ENCODE data around the gene ZMIZ1. TPM values are rescaled to one million over a fixed set of nuclear protein-coding genes. Genes with fewer than 3 reads are reported as not detected.
A peak's percentile ranks its signal among the peaks of the same experiment; 100 is the strongest.

ZMIZ1 gene
- total RNA-seq, 6 experiments from 2014 or later, result 38.6 to 60.3 (median 51.2) TPM

DNA sequence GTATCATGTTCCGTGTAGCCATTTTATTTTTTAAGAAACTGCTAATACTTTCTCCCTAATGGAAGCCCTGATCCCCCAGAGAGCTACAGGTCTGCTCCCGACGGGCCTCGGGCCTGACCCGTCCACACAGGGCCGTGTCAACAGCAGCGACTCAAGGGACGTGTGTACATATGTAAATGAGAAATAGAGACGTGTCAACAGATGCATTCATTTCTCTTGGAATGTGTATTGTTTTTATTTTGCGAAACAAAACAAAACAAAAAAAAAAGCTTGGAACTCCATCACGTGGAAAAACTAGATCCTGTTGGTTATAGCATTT is 246.8 kb downstream of the ZMIZ1 start:
- Mint-ChIP-seq H3K27me3 (ENCODE audit: insufficient read depth) (peaks cover 44% of the 10 kb centered on the region), H3K27ac (no peak overlapping the region; the same call in 1 of the 2 replicates), H3K4me3 (0 out of 2 replicates have a peak overlapping the region, but pooled peaks have one; percentile 8), H3K4me1 (ENCODE audit: low read depth) (peaks cover 50% of the 10 kb centered on the region), H3K36me3 (ENCODE audit: low read depth) (peaks cover 37% of the 10 kb centered on the region), H3K9me3 (peaks cover 18% of the 10 kb centered on the region)
- TF ChIP-seq, protein P1, sequence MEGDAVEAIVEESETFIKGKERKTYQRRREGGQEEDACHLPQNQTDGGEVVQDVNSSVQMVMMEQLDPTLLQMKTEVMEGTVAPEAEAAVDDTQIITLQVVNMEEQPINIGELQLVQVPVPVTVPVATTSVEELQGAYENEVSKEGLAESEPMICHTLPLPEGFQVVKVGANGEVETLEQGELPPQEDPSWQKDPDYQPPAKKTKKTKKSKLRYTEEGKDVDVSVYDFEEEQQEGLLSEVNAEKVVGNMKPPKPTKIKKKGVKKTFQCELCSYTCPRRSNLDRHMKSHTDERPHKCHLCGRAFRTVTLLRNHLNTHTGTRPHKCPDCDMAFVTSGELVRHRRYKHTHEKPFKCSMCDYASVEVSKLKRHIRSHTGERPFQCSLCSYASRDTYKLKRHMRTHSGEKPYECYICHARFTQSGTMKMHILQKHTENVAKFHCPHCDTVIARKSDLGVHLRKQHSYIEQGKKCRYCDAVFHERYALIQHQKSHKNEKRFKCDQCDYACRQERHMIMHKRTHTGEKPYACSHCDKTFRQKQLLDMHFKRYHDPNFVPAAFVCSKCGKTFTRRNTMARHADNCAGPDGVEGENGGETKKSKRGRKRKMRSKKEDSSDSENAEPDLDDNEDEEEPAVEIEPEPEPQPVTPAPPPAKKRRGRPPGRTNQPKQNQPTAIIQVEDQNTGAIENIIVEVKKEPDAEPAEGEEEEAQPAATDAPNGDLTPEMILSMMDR (IDR thresholded peaks at IDR 0.05), result no peak
- no peak for DNase-seq

DNA sequence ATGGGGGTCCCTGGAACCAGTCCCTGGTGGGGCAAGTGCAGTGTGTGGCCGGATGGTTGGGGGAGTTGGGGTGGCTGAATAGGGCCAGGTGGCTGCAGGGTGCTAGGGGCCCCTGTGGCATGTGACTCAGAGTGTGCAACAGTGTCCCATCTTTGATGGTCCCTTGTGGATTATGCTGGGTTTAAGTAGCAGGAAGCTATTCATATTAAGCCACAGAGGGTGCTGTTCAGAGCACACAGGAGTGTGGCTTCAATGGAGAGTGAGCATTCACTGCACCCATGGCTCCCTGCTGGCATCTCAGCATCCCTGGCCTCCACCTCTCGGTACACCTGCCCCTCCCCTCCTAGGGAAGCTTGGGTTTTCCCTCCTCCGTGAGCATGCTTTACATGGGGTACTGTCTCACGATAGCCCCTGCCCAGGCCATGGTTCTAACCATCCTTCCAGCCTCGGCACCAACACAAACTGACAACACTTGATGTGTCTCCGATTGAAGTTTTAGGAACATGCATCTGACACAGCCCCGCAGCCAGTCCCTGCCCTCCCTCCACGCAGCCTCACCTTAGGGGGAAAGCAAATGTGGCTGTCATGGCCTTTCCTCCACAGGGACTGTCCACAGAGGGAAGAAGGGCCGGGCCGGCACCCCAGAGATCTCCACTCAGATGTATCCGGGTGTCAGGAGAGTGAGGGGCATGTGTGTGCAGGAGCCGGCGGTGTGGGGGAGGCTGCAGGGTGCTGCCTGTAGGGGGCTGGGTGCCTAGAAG is 248.1 kb downstream of the ZMIZ1 start:
- peaks cover 42% of the 10 kb centered on the region for H3K27me3 Mint-ChIP-seq (ENCODE audit: insufficient read depth)
- peaks cover 18% of the 10 kb centered on the region for H3K9me3 Mint-ChIP-seq
- peak; percentile 33 for DNase-seq
- TF ChIP-seq, protein P1 (IDR thresholded peaks at IDR 0.05), result peak; percentile 18; the same call in 1 of the 2 replicates
- peaks cover 63% of the 10 kb centered on the region for H3K4me1 Mint-ChIP-seq (ENCODE audit: low read depth)
- H3K36me3 Mint-ChIP-seq (ENCODE audit: low read depth), result peaks cover 39% of the 10 kb centered on the region
- H3K4me3 Mint-ChIP-seq, result peak overlapping the region; percentile 76
- H3K27ac Mint-ChIP-seq, result peak overlapping the region; percentile 94

DNA sequence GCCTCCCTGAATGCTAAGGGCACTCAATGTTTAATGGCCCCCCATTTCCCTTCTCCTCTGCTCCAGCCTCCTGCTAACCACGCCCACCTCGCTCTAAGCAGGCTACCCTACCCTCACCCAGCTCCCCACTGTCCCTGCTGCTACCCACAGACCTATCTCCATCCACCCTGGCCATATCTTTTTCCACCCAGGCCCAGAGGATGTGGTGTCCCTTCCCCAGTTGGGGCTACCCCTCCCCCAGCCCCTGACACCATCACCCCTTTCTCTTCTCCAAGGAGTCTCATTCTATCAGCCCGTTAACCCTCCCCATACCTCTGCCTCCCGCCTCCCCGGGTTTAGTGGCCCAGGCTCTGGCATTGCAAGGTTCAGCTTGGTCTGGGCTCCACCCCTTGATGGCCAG is 249.6 kb downstream of the ZMIZ1 start:
- peak overlapping the region; percentile 94 for H3K27ac Mint-ChIP-seq
- TF ChIP-seq, protein P1 (IDR thresholded peaks at IDR 0.05), result no peak
- peak overlapping the region; percentile 76 for H3K4me3 Mint-ChIP-seq
- H3K4me1 Mint-ChIP-seq (ENCODE audit: low read depth), result peaks cover 79% of the 10 kb centered on the region
- no peak for DNase-seq
- H3K36me3 Mint-ChIP-seq (ENCODE audit: low read depth), result peaks cover 39% of the 10 kb centered on the region
- peaks cover 39% of the 10 kb centered on the region for H3K27me3 Mint-ChIP-seq (ENCODE audit: insufficient read depth)
- H3K9me3 Mint-ChIP-seq, result peaks cover 18% of the 10 kb centered on the region

DNA sequence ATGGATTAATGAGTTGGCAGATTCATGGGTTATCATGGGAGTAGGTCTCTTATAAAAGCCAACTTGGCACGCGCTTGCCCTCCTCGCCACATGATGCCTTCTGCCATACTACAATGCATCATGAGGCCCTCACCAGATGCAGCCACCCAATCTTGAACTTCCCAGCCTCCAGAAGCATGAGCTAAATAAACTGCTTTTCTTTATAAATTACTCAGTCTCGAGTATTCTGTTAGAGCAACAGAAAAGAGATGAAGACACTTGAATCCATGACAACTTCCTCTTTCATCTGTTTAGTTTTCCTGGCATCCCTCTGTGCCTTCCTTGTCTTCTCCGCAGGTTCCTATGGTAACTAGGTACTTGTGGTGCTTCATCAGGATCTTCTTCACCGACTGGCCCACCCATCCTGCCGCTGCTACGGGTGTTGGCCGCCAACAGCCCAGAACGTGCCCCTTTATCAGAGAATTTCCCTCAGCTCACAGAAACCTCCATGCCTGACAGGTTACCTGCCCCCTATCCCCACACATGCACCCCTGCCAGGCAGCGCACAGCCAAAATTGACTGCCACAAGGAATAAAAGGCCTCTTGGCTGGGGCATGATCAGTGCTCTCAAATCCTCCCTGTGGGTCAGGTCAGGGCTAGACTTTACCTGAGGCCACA is 250.5 kb downstream of the ZMIZ1 start:
- H3K4me1 Mint-ChIP-seq (ENCODE audit: low read depth), result peaks cover 87% of the 10 kb centered on the region
- H3K4me3 Mint-ChIP-seq, result peak overlapping the region; percentile 76; the same call in 1 of the 2 replicates
- peak overlapping the region; percentile 94 for H3K27ac Mint-ChIP-seq
- H3K9me3 Mint-ChIP-seq, result peaks cover 18% of the 10 kb centered on the region
- DNase-seq, result no peak
- peaks cover 34% of the 10 kb centered on the region for H3K36me3 Mint-ChIP-seq (ENCODE audit: low read depth)
- TF ChIP-seq, protein P1 (IDR thresholded peaks at IDR 0.05), result no peak
- H3K27me3 Mint-ChIP-seq (ENCODE audit: insufficient read depth), result peaks cover 32% of the 10 kb centered on the region

DNA sequence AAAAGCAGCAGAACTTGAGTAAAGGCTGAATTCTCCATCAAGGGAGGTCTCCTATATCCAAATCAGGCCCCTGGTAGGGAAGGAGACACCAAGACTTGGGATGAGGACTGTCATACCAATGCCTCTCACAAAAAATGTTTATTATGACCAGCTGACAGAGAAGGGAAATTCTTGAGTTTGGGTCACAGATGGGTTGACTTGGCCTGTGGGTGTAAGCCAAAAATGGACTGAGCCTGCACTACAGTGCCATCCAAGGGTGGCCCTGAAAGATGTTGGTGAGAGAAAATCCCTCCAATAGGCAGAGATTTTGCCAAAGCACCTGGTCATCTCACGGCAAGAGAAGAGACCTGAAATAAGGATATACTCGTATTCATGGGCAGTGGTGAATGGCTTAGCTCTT is 251.6 kb downstream of the ZMIZ1 start:
- H3K27ac Mint-ChIP-seq, result peak overlapping the region; percentile 94
- peaks cover 87% of the 10 kb centered on the region for H3K4me1 Mint-ChIP-seq (ENCODE audit: low read depth)
- H3K4me3 Mint-ChIP-seq, result peak overlapping the region; percentile 48
- peaks cover 30% of the 10 kb centered on the region for H3K27me3 Mint-ChIP-seq (ENCODE audit: insufficient read depth)
- TF ChIP-seq, protein P1 (IDR thresholded peaks at IDR 0.05), result no peak; the same call in 1 of the 2 replicates
- peaks cover 18% of the 10 kb centered on the region for H3K9me3 Mint-ChIP-seq
- H3K36me3 Mint-ChIP-seq (ENCODE audit: low read depth), result peaks cover 31% of the 10 kb centered on the region
- no peak for DNase-seq

Measured in HFFc6 (cell line).